ENCODE results near the gene HERC3.

GRCh38 chr4:88583631-88584470, 8.4 kb upstream of the HERC3 start:
- TF ChIP-seq CTCF (IDR thresholded peaks at IDR 0.05): no peak
- no peak for TF ChIP-seq POLR2AphosphoS5 (IDR thresholded peaks at IDR 0.05)
- no peak for TF ChIP-seq POLR2A (IDR thresholded peaks at IDR 0.05)
- TF ChIP-seq EP300 (IDR thresholded peaks at IDR 0.05): no peak

Data from gastroesophageal sphincter (tissue), 3 donors.